ENCODE measurements around the gene SPATS1. TPM values are rescaled to one million over a fixed set of nuclear protein-coding genes. Genes with fewer than 3 reads are reported as not detected.

SPATS1 gene
- total and polyA plus RNA-seq, 7 experiments from 2014 or later: not detected

DNA sequence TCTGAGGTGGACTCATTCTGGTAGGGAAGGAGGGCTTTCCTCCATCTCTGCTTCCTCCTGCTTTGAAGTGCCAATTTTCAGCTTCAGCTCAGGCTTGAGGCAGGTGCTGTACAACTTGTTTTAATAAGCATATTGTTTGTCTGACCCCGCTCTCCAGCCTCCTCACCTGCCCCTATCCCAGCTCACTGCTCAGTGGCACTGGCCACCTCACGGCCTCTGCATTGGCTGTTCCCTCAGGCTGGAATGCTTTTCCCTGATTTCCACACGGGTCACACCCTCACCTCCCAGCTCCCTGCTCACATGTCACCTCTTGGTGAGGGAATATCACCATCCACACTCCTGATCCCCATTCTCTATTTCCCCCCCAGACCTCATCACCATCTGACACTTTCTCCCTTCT, 43.6 kb upstream of the SPATS1 start:
- H3K27ac Mint-ChIP-seq: peak overlapping the region in 2 of 9 donors; percentile 33 to 47
- ChIA-PET CTCF (interaction anchor here (0.6 to 0.7 kb wide), 2 partner anchors 14 to 691 kb away, joined by 3 to 4 read pairs; partner anchors contain the start of gene AARS2), POLR2A (interaction anchor here (1.6 kb wide), 1 partner anchor 11 kb away, joined by 7 read pairs; no protein-coding TSS in a partner anchor)
- peaks cover 17 to 40% (median 31%) of the 10 kb centered on the region in 5 donors for H3K27me3 Mint-ChIP-seq
- H3K4me3 Mint-ChIP-seq: peak overlapping the region in 8 of 10 donors; percentile 6 to 49 (median 28)
- DNase-seq (no peak), ATAC-seq (no peak)
- no peaks in the 10 kb centered on the region for H3K9me3 Mint-ChIP-seq
- H3K4me1 Mint-ChIP-seq: peaks cover 4 to 18% (median 7%) of the 10 kb centered on the region in 7 donors
- Histone ChIP-seq H3K27me3 (ENCODE audit: control insufficient read depth in 2 of 2, insufficient read depth in 2 of 2, low read length in 2 of 2) (peaks cover 0 to 13% of the 10 kb centered on the region in 2 donors), H3K36me3 (ENCODE audit: control insufficient read depth in 2 of 3, insufficient read depth in 3 of 3, low read length in 3 of 3) (peaks cover 0 to 38% (median 0%) of the 10 kb centered on the region in 3 experiments), H3K4me1 (ENCODE audit: control insufficient read depth in 2 of 2, insufficient read depth in 2 of 2, low read length in 2 of 2) (peaks cover 0 to 11% of the 10 kb centered on the region in 2 donors), H3K27ac (ENCODE audit: low read depth, low read length) (no peak overlapping the region), H3K9me3 (ENCODE audit: control insufficient read depth in 2 of 3, low read length in 3 of 3) (no peaks in the 10 kb centered on the region), H3K4me3 (ENCODE audit: low read length) (no peak overlapping the region)
- intact Hi-C loops (cut with micrococcal nuclease): no loop called here
- H3K36me3 Mint-ChIP-seq: peaks cover 5 to 23% (median 10%) of the 10 kb centered on the region in 5 donors

DNA sequence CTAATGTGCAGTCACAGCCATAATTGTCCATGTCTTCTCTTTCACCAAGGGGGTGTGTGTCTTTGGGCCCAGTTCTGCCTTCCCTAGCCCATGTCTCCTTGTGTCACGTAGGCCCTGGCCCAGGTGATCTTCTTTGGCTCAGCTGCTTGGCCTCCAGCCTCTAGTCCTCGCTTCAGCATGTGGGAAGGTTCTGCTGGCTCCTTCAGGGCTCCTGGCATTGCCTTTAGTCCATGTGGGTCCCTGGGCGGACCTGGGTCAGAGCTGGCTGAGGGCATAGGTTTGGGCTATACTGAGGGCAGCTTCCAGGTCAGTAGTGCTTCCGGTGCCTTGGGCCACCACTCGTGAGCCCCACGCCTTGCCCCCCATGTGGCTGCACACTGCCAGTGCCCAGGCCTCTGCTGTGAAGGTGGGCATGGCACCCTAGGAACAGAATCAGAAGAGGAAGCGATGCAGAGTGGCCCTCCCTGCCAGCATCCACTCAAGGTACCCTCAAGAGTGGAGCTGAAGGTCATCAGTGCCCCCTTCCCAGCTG, 42.1 kb upstream of the SPATS1 start:
- POLR2A ChIA-PET: no interaction called here
- DNase-seq (no peak), ATAC-seq (no peak)
- H3K4me3 ChIP-seq (ENCODE audit: low read length): no peak overlapping the region
- Mint-ChIP-seq H3K36me3 (peaks cover 6 to 23% (median 10%) of the 10 kb centered on the region in 5 donors), H3K27me3 (peaks cover 10 to 32% (median 16%) of the 10 kb centered on the region in 5 donors), H3K9me3 (no peaks in the 10 kb centered on the region), H3K27ac (peak overlapping the region in 1 of 9 donors; percentile 43), H3K4me1 (peaks cover 4 to 16% (median 7%) of the 10 kb centered on the region in 7 donors), H3K4me3 (no peak overlapping the region)
- peaks cover 0 to 13% of the 10 kb centered on the region in 2 donors for H3K27me3 ChIP-seq (ENCODE audit: control insufficient read depth in 2 of 2, insufficient read depth in 2 of 2, low read length in 2 of 2)
- H3K36me3 ChIP-seq (ENCODE audit: control insufficient read depth in 2 of 3, insufficient read depth in 3 of 3, low read length in 3 of 3): peaks cover 0 to 53% (median 0%) of the 10 kb centered on the region in 3 experiments
- H3K9me3 ChIP-seq (ENCODE audit: control insufficient read depth in 2 of 3, low read length in 3 of 3): no peaks in the 10 kb centered on the region
- CTCF ChIA-PET: interaction anchor here (0.9 to 1.7 kb wide), 2 partner anchors 32 to 33 kb away, joined by 3 read pairs; no protein-coding TSS in a partner anchor
- H3K4me1 ChIP-seq (ENCODE audit: control insufficient read depth in 2 of 2, insufficient read depth in 2 of 2, low read length in 2 of 2): peaks cover 0 to 11% of the 10 kb centered on the region in 2 donors
- intact Hi-C loops (cut with micrococcal nuclease): no loop called here
- no peak overlapping the region for H3K27ac ChIP-seq (ENCODE audit: low read depth, low read length)

DNA sequence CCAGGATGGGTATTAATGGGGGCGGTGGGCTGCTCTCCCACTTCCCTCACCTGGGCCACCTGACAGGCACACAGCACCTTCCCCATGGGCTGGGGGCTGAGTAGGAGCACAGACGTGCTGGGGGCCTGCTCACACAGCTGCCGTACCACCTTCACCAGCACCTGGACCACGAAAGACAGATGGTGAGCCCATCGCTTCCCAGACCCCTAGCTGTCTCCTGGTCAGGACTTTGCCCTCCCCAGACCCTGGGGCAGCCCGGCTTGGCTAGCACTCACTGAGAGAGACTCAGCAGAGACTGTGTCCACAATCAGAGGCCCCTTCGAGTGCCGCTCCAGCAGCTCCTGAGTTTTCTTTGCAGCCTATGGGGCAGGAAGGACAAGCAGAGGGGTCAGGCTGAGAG, 41.3 kb upstream of the SPATS1 start:
- no peaks in the 10 kb centered on the region for H3K9me3 Mint-ChIP-seq
- peaks cover 0 to 11% of the 10 kb centered on the region in 2 donors for H3K4me1 ChIP-seq (ENCODE audit: control insufficient read depth in 2 of 2, insufficient read depth in 2 of 2, low read length in 2 of 2)
- peaks cover 7 to 23% (median 10%) of the 10 kb centered on the region in 5 donors for H3K36me3 Mint-ChIP-seq
- peaks cover 4 to 16% (median 7%) of the 10 kb centered on the region in 7 donors for H3K4me1 Mint-ChIP-seq
- H3K4me3 ChIP-seq (ENCODE audit: low read length): no peak overlapping the region
- ChIA-PET POLR2A (interaction anchor here (0.9 kb wide), 1 partner anchor 8 kb away, joined by 3 read pairs; no protein-coding TSS in a partner anchor), CTCF (interaction anchor here (0.9 to 1.7 kb wide), 2 partner anchors 33 to 34 kb away, joined by 3 read pairs; no protein-coding TSS in a partner anchor)
- H3K9me3 ChIP-seq (ENCODE audit: control insufficient read depth in 2 of 3, low read length in 3 of 3): no peaks in the 10 kb centered on the region
- H3K27ac Mint-ChIP-seq: no peak overlapping the region
- no peak for DNase-seq
- H3K4me3 Mint-ChIP-seq: no peak overlapping the region
- H3K36me3 ChIP-seq (ENCODE audit: control insufficient read depth in 2 of 3, insufficient read depth in 3 of 3, low read length in 3 of 3): peaks cover 0 to 60% (median 0%) of the 10 kb centered on the region in 3 experiments
- peaks cover 6 to 26% (median 10%) of the 10 kb centered on the region in 5 donors for H3K27me3 Mint-ChIP-seq
- peaks cover 0 to 11% of the 10 kb centered on the region in 2 donors for H3K27me3 ChIP-seq (ENCODE audit: control insufficient read depth in 2 of 2, insufficient read depth in 2 of 2, low read length in 2 of 2)
- no peak overlapping the region for H3K27ac ChIP-seq (ENCODE audit: low read depth, low read length)
- no peak for ATAC-seq
- intact Hi-C loops (cut with micrococcal nuclease): no loop called here

DNA sequence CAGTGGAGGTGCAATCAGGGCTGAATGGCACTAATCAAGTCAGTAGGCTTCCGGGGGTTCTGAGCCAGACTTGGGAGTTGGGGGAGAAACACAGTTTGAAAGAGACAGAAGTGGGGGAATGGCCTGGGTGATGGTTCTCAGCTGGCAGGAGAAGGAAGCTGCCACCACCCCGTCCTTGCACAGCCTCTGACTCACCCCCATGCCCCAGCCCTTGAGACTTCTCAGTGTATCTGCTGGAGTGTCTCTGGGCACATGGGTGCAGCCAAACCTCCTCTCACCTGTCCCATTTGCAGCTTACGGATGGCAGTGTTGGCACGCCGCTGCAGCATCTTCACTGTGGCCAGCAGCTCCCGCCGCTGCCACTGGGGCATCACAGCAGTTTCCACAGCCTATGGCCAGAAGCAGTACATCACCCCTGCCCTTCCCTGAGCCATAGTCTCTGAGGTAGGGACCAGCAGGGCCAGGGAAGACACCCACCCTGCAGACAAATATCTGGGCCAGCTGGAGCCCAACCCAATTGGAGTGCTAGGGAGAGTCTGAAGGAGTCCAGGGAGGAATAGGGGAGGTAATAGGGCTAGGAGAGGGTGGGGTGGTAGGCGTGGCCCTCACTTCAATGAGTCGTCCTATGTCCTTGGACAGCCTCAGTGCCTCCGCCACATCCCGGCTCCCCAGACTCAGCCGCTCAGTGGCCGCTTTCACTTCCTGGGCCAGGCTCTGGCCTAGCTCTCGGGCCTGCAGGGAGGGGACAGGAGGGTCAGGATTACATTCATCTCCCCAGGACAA, 40.5 kb upstream of the SPATS1 start:
- Mint-ChIP-seq H3K4me1 (peaks cover 0 to 8% (median 4%) of the 10 kb centered on the region in 7 donors), H3K36me3 (peaks cover 7 to 26% (median 10%) of the 10 kb centered on the region in 5 donors), H3K9me3 (no peaks in the 10 kb centered on the region), H3K4me3 (no peak overlapping the region), H3K27me3 (peaks cover 0 to 17% (median 1%) of the 10 kb centered on the region in 5 donors), H3K27ac (no peak overlapping the region)
- DNase-seq (no peak), ATAC-seq (no peak)
- Histone ChIP-seq H3K27ac (ENCODE audit: low read depth, low read length) (no peak overlapping the region), H3K4me1 (ENCODE audit: control insufficient read depth in 2 of 2, insufficient read depth in 2 of 2, low read length in 2 of 2) (peaks cover 0 to 6% of the 10 kb centered on the region in 2 donors), H3K4me3 (ENCODE audit: low read length) (no peak overlapping the region), H3K27me3 (ENCODE audit: control insufficient read depth in 2 of 2, insufficient read depth in 2 of 2, low read length in 2 of 2) (peaks cover 0 to 2% of the 10 kb centered on the region in 2 donors), H3K9me3 (ENCODE audit: control insufficient read depth in 2 of 3, low read length in 3 of 3) (no peaks in the 10 kb centered on the region), H3K36me3 (ENCODE audit: control insufficient read depth in 2 of 3, insufficient read depth in 3 of 3, low read length in 3 of 3) (peaks cover 0 to 69% (median 0%) of the 10 kb centered on the region in 3 experiments)
- intact Hi-C loops (cut with micrococcal nuclease): no loop called here
- ChIA-PET CTCF (interaction anchor here (1.7 kb wide), 1 partner anchor 35 kb away, joined by 3 read pairs; no protein-coding TSS in a partner anchor), POLR2A (interaction anchor here (0.9 kb wide), 1 partner anchor 9 kb away, joined by 3 read pairs; no protein-coding TSS in a partner anchor)

DNA sequence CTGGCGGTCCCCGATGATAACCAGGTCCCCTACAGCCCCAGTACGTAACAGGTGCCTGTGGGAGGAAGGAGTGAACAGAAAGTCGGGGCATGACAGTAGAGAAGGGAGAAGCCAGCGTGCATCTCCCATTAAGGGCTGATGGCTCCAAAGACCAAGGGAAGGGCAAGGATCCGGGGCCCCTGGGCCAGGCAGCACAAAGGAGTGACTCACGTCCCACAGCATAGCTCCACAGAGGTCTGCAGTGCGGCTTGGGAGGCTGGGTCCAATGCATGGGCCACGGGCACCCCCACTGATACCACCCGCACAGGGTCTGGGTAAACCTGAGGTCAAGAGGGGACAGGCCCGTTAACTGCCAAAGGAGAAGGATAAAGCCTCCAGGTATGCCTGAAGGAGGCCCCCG, 39.6 kb upstream of the SPATS1 start:
- ATAC-seq: no peak
- Mint-ChIP-seq H3K27ac (no peak overlapping the region), H3K4me1 (peaks cover 0 to 5% (median under 1%) of the 10 kb centered on the region in 7 donors), H3K4me3 (no peak overlapping the region), H3K9me3 (no peaks in the 10 kb centered on the region), H3K27me3 (peaks cover 0 to 12% (median 0%) of the 10 kb centered on the region in 5 donors), H3K36me3 (peaks cover 9 to 29% (median 11%) of the 10 kb centered on the region in 5 donors)
- intact Hi-C loops (cut with micrococcal nuclease): no loop called here
- H3K4me1 ChIP-seq (ENCODE audit: control insufficient read depth in 2 of 2, insufficient read depth in 2 of 2, low read length in 2 of 2): peaks cover 0 to 3% of the 10 kb centered on the region in 2 donors
- POLR2A ChIA-PET: interaction anchor here (1.4 kb wide), 1 partner anchor 55 kb away, joined by 5 read pairs; the partner anchor contains the start of gene HSP90AB1
- no peaks in the 10 kb centered on the region for H3K9me3 ChIP-seq (ENCODE audit: control insufficient read depth in 2 of 3, low read length in 3 of 3)
- H3K4me3 ChIP-seq (ENCODE audit: low read length): no peak overlapping the region
- H3K27me3 ChIP-seq (ENCODE audit: control insufficient read depth in 2 of 2, insufficient read depth in 2 of 2, low read length in 2 of 2): no peaks in the 10 kb centered on the region
- CTCF ChIA-PET: interaction anchor here (0.6 to 4.8 kb wide), 3 partner anchors 10 to 200 kb away, joined by 3 to 50 read pairs (median 6); partner anchors contain the start of genes AARS2 and TMEM151B
- DNase-seq: no peak
- H3K36me3 ChIP-seq (ENCODE audit: control insufficient read depth in 2 of 3, insufficient read depth in 3 of 3, low read length in 3 of 3): peaks cover 0 to 76% (median 0%) of the 10 kb centered on the region in 3 experiments
- H3K27ac ChIP-seq (ENCODE audit: low read depth, low read length): no peak overlapping the region

DNA sequence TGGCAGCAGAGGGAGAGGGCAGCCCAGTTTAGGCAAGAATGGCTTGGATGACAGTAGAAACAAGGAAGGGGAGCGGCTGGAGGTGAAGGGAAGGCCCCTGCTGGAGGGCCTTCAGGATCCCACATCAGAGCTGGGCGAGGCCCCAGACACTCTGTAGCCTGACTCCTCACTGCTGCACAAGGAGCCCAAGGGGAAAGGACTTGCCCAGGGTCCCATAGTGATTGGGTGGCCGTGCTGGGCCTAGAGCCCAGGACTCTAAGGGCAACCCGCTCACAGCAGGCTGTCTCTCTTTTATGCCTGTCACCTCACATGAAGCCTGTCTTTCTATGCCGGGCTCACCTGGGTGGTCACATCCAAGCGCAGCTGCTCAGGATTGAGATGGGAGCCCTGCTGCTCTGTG, 38.6 kb upstream of the SPATS1 start:
- H3K4me3 ChIP-seq (ENCODE audit: low read length): no peak overlapping the region
- ChIA-PET POLR2A (interaction anchor here (1.2 to 1.4 kb wide), 2 partner anchors 9 to 56 kb away, joined by 3 to 5 read pairs; partner anchors contain the start of genes AARS2 and HSP90AB1), CTCF (interaction anchor here (0.6 to 4.8 kb wide), 4 partner anchors 8 to 128 kb away, joined by 3 to 50 read pairs (median 11); partner anchors contain the start of genes AARS2 and TMEM151B)
- intact Hi-C loops (cut with micrococcal nuclease): loop anchor here (1.0 kb wide), 2 partner anchors 36 to 132 kb away; no protein-coding TSS in a partner anchor
- no peaks in the 10 kb centered on the region for H3K27me3 ChIP-seq (ENCODE audit: control insufficient read depth in 2 of 2, insufficient read depth in 2 of 2, low read length in 2 of 2)
- ATAC-seq: no peak
- no peaks in the 10 kb centered on the region for H3K9me3 Mint-ChIP-seq
- peaks cover 0 to 4% (median 0%) of the 10 kb centered on the region in 5 donors for H3K27me3 Mint-ChIP-seq
- peaks cover 0 to 6% (median 0%) of the 10 kb centered on the region in 7 donors for H3K4me1 Mint-ChIP-seq
- H3K36me3 Mint-ChIP-seq: peaks cover 10 to 34% (median 14%) of the 10 kb centered on the region in 5 donors
- peaks cover 0 to 83% (median 0%) of the 10 kb centered on the region in 3 experiments for H3K36me3 ChIP-seq (ENCODE audit: control insufficient read depth in 2 of 3, insufficient read depth in 3 of 3, low read length in 3 of 3)
- no peaks in the 10 kb centered on the region for H3K4me1 ChIP-seq (ENCODE audit: control insufficient read depth in 2 of 2, insufficient read depth in 2 of 2, low read length in 2 of 2)
- no peak overlapping the region for H3K27ac ChIP-seq (ENCODE audit: low read depth, low read length)
- H3K27ac Mint-ChIP-seq: no peak overlapping the region
- no peak for DNase-seq
- no peaks in the 10 kb centered on the region for H3K9me3 ChIP-seq (ENCODE audit: control insufficient read depth in 2 of 3, low read length in 3 of 3)
- no peak overlapping the region for H3K4me3 Mint-ChIP-seq
